ENCODE results near the gene E4F1.

GRCh38 chr16:2213817-2214718 lies 9.3 kb upstream of the E4F1 start:
- TF ChIP-seq CTCF (conservative IDR thresholded peaks at IDR 0.05; ENCODE audit: low read depth, low read length) (no peak), EZH2 (IDR thresholded peaks at IDR 0.05; ENCODE audit: low read length, unreplicated experiment) (no peak)
